Effector memory CD8-positive, alpha-beta T cell (primary cell): ENCODE results near the gene BCL7A.
"Not testable (repeated sequence)": the region's sequence is repeated elsewhere in the genome, so short reads cannot be mapped to it uniquely, and the experiment has no call there.

Source experiments
- ATAC-seq: fragments of 150-1000 bp; cut with Tn5 transposase; replicated peaks from 2 replicates; pipeline ENCODE4 v1.10.0; 2021; ENCODE audit warnings: mild to moderate bottlenecking, moderate library complexity
- DNase-seq, 3 experiments: peaks; one replicate each; pipeline ENCODE4 v3.0.0; 2021
- H3K27ac Mint-ChIP-seq, 2 donors: one replicate each; pipeline ENCODE4 v1.8.0; 2022; ENCODE audit warnings: mild to moderate bottlenecking in 2 of 2, mixed read lengths in 2 of 2, moderate library complexity in 2 of 2
- H3K27me3 Mint-ChIP-seq, 2 donors: one replicate each; pipeline ENCODE4 v1.8.0; 2022; ENCODE audit warnings: mixed read lengths in 2 of 2
- H3K36me3 Mint-ChIP-seq: one replicate; pipeline ENCODE4 v1.8.0; 2022; ENCODE audit warnings: mild to moderate bottlenecking, moderate library complexity, mixed read lengths; ENCODE audit not compliant: insufficient read depth
- H3K4me1 Mint-ChIP-seq, 2 donors: one replicate each; pipeline ENCODE4 v1.8.0; 2022; ENCODE audit warnings: low read depth in 2 of 2, mixed read lengths in 2 of 2
- H3K4me3 Mint-ChIP-seq, 2 donors: one replicate each; pipeline ENCODE4 v1.8.0; 2022; ENCODE audit warnings: mild to moderate bottlenecking in 2 of 2, mixed read lengths in 2 of 2, moderate library complexity in 2 of 2
- H3K9me3 Mint-ChIP-seq, 2 donors: one replicate each; pipeline ENCODE4 v1.8.0; 2022; ENCODE audit warnings: mixed read lengths in 2 of 2
- total RNA-seq, 9 experiments: gene quantifications; one replicate each; lab custom pipeline; 2026; lab: John Stamatoyannopoulos, UW

BCL7A gene
- total RNA-seq, result 2.1 to 8.7 (median 4.2) reads per million in 9 experiments

DNA sequence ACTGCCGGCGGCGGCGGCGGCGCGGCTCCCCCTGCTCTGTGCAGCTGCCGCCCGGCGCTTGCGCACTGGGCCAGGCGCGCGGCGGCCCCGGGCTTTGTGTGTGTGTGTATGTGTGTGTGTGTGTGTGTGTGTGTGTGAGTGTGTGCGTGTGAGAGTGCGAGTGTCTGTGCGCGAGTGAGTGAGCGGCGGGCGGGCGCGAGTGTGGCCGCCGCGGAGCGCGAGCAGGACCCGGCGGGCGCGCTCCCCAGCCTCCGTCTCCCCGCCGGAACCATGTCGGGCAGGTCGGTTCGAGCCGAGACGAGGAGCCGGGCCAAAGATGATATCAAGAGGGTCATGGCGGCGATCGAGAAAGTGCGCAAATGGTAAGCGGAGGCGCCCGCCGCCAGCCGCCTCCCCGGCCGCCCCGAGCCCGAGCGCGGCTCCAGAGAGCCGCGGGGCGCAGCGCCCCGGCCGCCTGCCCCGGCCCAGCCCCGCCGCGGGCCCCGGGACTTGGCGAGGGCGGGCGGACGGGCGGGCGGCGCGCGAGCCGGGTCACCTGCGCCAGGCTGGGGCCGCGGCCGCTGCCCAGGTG is at the start of gene BCL7A:
BCL7A (plus strand) TSS at position 63 of the 571 bp plus-strand sequence; CDS start at position 271, 208 bp downstream.
- ATAC-seq, result peak; percentile 72
- H3K27ac Mint-ChIP-seq, result peak within 1 kb of the TSS in 1 of 2 donors; percentile 86
- peaks cover 0 to 5% of the 10 kb centered on the region in 2 donors for H3K4me1 Mint-ChIP-seq
- peak within 1 kb of the TSS; percentile 77 to 87 for H3K4me3 Mint-ChIP-seq
- H3K36me3 Mint-ChIP-seq, result peaks cover 11% of the 10 kb centered on the region
- peak in 1 of 3 experiments; percentile 30 for DNase-seq
- H3K27me3 Mint-ChIP-seq, result peaks cover 6 to 30% of the 10 kb centered on the region in 2 donors
- H3K9me3 Mint-ChIP-seq, result no peaks in the 10 kb centered on the region

DNA sequence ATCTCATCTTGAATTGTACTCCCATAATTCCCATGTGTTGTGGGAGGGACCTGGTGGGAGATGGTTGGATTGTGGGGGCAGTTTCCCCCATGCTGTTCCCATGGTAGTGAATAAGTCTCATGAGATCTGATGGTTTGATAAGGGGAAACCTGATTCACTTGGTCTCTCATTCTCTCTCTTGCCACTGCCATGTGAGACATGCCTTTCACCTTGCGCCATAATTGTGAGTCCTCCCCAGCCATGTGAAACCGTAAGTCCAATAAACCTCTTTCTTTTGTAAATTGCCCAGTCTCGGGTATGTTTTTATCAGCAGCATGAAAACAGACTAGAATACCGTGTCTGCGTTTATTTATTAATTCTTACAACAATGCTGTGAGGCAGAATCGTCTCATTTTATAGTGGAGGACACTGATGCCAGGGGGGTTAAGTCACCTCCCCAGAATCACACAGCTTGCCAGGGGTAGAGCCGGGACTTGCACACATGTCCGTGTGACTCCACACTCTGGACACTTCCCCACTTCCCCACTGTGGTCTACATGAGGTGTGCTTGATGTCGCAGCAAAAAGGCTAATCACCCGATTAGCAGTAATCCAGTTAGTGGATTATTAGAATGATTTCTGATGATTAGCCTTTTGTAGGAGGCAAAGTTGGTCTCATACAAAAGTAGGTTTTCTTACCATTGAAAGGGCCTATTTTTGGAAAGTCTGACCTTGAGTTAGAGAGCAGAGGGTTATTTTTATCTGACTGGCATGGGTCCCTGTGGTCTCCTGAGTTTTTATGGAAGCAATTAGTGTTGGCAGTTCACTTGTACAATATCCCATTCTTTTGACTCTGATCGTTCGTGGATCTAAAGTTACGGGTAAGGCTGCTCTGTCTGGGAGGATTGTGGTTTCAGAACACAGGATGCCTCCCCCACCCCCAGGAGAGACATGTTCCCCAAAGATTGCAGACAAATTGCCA is 47.4 kb upstream of the BCL7A start:
- ATAC-seq, result no peak
- no peak overlapping the region for H3K4me3 Mint-ChIP-seq
- no peaks in the 10 kb centered on the region for H3K4me1 Mint-ChIP-seq
- no peak for DNase-seq
- peaks cover 0 to 24% of the 10 kb centered on the region in 2 donors for H3K27me3 Mint-ChIP-seq
- no peak overlapping the region for H3K27ac Mint-ChIP-seq
- peaks cover 0 to 1% of the 10 kb centered on the region in 2 donors for H3K9me3 Mint-ChIP-seq
- no peaks in the 10 kb centered on the region for H3K36me3 Mint-ChIP-seq

DNA sequence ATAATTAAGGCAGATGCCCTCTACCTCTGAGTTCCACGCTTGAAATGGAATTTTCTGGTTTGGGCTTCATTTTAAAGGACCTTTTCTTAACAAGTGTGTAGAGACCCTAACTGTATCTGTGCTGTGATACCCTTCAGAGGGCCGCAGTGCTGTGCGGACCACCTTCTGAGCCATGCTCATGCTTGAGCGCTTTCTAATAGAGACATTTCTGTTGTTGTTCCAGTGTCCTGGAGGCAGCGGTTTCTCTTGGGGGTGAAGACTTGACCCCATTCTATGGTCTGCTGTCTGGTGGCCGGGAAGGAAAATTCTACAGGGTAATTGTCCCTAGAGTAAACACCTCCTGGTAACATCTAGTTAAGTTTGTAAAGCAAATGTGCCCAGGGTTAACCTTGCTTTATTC is 46.7 kb upstream of the BCL7A start:
- Mint-ChIP-seq H3K36me3 (no peaks in the 10 kb centered on the region), H3K27ac (no peak overlapping the region), H3K27me3 (peaks cover 0 to 24% of the 10 kb centered on the region in 2 donors), H3K4me3 (no peak overlapping the region), H3K9me3 (peaks cover 0 to 1% of the 10 kb centered on the region in 2 donors), H3K4me1 (no peaks in the 10 kb centered on the region)
- ATAC-seq (no peak), DNase-seq (no peak)

DNA sequence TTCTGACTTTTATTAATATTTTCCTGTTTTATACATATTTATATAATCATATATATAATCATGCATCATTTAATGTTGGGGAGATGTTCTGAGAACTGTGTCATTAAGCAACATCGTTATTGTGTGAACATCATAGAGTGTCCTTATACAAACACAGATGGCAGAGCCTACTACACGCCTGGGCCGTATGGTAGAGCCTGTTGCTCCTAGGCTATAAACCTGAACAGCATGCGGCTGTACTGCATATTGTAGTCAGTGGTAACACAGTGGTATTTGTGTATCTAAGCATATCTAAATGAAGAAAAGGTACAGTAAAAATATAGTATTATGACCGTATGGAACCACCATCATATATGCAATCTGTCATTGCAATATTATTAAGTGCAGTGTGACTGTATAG is 44.7 kb upstream of the BCL7A start:
- Mint-ChIP-seq H3K4me3 (no peak overlapping the region), H3K27ac (no peak overlapping the region)
- ATAC-seq, result no peak

DNA sequence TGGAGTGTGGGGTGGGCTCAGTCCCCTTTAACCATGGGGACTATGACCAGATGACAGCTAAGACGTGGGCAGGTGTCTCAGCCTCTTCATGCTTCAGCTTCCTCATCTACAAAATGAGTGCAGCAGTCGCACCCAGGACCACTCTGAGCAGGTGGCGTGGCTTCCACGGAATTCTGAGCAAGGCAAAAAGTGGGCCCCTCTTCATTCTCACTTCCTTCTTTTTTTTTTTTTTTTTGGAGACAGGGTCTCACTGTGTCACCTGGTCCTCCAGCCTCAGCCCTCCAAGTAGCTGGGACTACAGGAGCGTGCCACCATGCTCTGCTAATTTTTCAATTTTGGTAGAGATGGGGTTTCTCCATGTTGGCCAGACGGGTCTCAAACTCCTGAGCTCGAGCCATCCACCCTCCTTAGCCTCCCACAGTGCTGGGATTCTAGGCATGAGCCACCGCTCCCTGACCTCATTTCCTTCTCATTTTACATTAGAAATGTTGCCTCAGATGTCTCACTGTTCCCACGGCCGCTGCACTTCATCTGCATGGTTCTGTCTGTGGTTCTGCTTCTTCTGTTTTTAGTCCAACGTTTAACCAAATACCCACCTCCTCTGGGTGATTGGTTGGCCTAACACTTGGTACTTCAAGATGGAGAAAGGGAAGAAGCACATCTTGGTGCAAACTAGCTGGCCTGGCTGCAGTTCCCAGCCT is 41.3 kb upstream of the BCL7A start:
- Mint-ChIP-seq H3K27me3 (peaks cover 0 to 11% of the 10 kb centered on the region in 2 donors), H3K4me3 (no peak overlapping the region), H3K27ac (no peak overlapping the region), H3K9me3 (no peaks in the 10 kb centered on the region), H3K36me3 (no peaks in the 10 kb centered on the region), H3K4me1 (no peaks in the 10 kb centered on the region)
- ATAC-seq, result peak; percentile 36
- DNase-seq, result no peak

More for the DNA sequence above, 44.7 kb upstream of the BCL7A start:
- Mint-ChIP-seq H3K4me1 (no peaks in the 10 kb centered on the region), H3K36me3 (no peaks in the 10 kb centered on the region), H3K9me3 (peaks cover 0 to 1% of the 10 kb centered on the region in 2 donors), H3K27me3 (peaks cover 0 to 24% of the 10 kb centered on the region in 2 donors)
- DNase-seq, result no peak

DNA sequence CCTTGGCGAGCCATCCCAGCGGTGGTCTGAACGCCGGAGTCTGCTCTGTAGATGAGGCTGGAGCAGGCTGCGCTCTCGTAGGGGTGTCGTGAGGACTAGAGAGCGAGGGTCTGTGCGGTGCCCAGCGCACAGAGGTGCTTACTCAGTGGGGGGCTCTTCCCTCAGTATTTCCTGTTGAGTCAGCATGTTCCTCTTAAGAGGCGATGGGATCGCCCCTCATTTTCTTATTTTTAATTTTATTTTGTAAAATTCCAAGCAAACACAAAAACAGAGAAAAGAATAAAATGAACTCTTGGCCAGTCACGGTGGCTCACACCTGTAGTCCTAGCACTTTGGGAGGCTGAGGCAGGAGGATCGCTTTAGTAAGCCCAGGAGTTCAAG is 40.8 kb upstream of the BCL7A start:
- no peak for DNase-seq

DNA sequence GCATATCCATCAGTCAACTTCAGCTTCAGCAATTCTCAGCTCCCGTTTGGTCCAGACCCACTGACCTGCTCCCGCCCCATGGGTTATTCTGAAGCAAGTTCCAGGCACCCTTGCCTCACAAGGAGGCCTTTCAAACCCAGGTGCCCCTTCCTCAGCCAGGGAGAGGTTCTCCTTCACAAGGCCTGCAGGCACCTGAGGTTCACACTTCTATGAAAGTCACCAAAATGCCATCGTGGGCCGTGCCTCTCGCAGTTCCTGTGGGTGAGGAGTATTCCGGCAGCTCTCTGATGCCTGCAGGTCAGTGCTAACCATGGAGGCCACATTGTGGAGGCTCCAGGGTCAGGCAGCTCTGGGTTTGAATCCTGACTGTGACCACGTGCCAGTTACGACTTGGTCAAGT is 40.2 kb upstream of the BCL7A start:
- Mint-ChIP-seq H3K36me3 (no peaks in the 10 kb centered on the region), H3K27me3 (no peaks in the 10 kb centered on the region), H3K27ac (no peak overlapping the region), H3K4me3 (no peak overlapping the region), H3K4me1 (no peaks in the 10 kb centered on the region), H3K9me3 (no peaks in the 10 kb centered on the region)
- no peak for DNase-seq
- no peak for ATAC-seq

More for the DNA sequence above, 40.8 kb upstream of the BCL7A start:
- ATAC-seq, result no peak
- peaks cover 0 to 5% of the 10 kb centered on the region in 2 donors for H3K27me3 Mint-ChIP-seq
- no peaks in the 10 kb centered on the region for H3K36me3 Mint-ChIP-seq
- H3K9me3 Mint-ChIP-seq, result no peaks in the 10 kb centered on the region
- H3K27ac Mint-ChIP-seq, result no peak overlapping the region
- no peak overlapping the region for H3K4me3 Mint-ChIP-seq
- H3K4me1 Mint-ChIP-seq, result no peaks in the 10 kb centered on the region

DNA sequence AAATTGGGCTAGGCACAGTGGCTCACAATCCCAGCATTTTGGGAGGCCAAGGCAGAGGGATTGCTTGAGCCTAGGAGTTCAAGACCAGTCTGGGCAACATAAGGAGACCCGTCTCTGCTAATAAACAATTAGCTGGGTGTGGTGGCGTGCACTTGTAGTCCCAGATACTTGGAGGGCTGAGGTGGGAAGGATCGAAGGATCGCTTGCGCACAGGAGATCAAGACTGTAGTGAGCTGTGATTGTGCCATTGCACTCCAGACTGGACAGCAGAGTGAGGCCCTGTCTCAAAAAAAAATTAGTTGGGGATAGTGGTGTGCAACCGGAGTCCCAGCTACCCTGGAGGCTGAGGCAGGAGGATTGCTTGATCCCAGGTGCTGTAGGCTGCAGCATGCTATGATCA is 38.7 kb upstream of the BCL7A start:
- H3K36me3 Mint-ChIP-seq, result peaks cover 2% of the 10 kb centered on the region
- no peaks in the 10 kb centered on the region for H3K4me1 Mint-ChIP-seq
- H3K9me3 Mint-ChIP-seq, result no peaks in the 10 kb centered on the region
- H3K4me3 Mint-ChIP-seq, result no peak overlapping the region
- no peak overlapping the region for H3K27ac Mint-ChIP-seq
- H3K27me3 Mint-ChIP-seq, result no peaks in the 10 kb centered on the region
- ATAC-seq (no peak), DNase-seq (no peak)

DNA sequence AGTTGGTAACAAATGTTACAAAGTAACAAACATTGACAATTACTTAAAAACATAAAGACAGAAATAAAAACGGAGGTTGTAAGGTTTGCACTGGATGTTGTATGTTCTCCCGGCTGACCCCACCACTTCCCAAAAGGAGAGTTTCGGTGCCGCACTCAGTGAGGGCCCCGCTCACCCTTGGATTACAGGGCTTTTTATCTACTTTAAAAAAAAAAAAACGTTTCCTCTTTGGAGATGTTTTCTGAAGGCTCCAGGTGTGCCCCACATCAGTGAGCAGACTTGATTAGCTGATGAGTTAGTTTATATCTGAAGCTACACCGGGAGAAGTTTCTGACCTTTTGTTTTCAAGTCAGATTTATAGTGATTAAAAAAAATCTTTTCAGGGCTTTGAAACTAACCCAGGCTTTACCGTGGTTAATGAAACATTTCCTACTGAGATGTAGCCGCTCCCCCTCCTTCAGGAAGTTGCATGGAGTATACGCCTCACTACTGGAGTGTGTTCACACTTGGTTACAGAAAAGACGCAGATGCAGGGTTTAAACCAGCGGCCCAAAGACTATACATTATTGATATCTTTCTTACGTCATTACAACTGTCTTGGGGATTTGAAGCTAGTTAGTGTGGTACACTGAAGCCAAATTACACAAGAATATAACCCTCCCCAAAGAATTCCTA is 38.0 kb upstream of the BCL7A start:
- no peaks in the 10 kb centered on the region for H3K27me3 Mint-ChIP-seq
- ATAC-seq (no peak), DNase-seq (no peak)
- H3K4me3 Mint-ChIP-seq, result no peak overlapping the region
- peaks cover 2% of the 10 kb centered on the region for H3K36me3 Mint-ChIP-seq
- H3K27ac Mint-ChIP-seq, result no peak overlapping the region
- H3K4me1 Mint-ChIP-seq, result no peaks in the 10 kb centered on the region
- no peaks in the 10 kb centered on the region for H3K9me3 Mint-ChIP-seq

DNA sequence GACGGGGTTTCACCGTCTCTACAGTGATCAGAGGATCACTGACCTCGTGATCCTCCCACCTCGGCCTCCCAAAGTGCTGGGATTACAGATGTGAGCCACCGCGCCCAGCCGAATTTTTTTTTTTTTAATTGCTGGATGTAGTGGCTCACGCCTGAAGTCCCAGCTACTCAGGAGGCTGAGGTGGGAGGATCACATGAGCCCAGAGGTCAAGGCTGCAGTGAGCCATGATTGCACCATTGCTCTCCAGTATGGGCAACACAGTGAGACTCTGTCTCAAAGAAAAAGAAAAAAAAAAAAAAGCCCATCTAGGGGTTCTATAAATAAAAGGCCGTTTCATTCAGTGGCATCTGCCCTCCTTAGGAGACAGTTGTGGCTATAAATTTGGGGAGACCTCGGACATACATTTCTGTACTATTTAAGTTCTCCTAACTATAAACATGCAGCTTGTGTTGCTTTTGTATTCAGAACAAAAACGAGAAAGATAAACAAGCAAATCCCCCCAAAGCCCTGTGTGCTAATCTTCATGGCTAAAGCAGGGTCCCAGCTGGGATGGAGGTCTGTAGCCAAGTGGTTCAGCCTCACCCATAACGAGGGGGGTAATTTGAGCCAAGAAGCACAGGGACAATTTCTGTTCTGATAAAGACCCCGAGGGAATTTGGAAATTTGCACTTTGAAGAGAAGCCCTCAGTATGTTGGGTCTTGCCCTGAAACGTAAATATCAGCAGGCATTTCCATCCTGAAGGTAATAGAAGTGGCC is 35.0 kb upstream of the BCL7A start:
- Mint-ChIP-seq H3K27me3 (no peaks in the 10 kb centered on the region), H3K4me3 (no peak overlapping the region), H3K27ac (no peak overlapping the region), H3K36me3 (peaks cover 2% of the 10 kb centered on the region), H3K9me3 (no peaks in the 10 kb centered on the region), H3K4me1 (no peaks in the 10 kb centered on the region)
- ATAC-seq (no peak), DNase-seq (no peak)

DNA sequence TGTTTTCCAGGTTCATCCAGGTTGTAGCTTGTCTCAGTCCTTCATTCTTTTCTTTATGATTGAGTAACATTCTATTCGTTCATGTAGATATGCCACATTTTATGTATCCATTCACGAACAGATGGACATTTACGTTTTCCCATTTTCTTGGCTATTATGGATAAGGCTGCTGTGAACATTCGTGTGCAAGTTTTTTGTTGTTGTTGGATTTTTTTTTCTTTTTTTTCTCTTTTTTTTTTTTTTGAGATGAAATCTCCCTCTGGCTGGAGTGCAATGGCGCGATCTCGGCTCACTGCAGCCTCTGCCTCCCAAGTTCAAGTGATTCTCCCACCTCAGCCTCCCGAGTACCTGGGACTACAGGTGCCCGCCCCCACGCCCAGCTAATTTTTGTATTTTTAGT is 33.2 kb upstream of the BCL7A start:
- H3K4me1 Mint-ChIP-seq, H3K9me3 Mint-ChIP-seq, ATAC-seq, DNase-seq, H3K27ac Mint-ChIP-seq, H3K4me3 Mint-ChIP-seq, H3K36me3 Mint-ChIP-seq, H3K27me3 Mint-ChIP-seq: not testable (repeated sequence)

DNA sequence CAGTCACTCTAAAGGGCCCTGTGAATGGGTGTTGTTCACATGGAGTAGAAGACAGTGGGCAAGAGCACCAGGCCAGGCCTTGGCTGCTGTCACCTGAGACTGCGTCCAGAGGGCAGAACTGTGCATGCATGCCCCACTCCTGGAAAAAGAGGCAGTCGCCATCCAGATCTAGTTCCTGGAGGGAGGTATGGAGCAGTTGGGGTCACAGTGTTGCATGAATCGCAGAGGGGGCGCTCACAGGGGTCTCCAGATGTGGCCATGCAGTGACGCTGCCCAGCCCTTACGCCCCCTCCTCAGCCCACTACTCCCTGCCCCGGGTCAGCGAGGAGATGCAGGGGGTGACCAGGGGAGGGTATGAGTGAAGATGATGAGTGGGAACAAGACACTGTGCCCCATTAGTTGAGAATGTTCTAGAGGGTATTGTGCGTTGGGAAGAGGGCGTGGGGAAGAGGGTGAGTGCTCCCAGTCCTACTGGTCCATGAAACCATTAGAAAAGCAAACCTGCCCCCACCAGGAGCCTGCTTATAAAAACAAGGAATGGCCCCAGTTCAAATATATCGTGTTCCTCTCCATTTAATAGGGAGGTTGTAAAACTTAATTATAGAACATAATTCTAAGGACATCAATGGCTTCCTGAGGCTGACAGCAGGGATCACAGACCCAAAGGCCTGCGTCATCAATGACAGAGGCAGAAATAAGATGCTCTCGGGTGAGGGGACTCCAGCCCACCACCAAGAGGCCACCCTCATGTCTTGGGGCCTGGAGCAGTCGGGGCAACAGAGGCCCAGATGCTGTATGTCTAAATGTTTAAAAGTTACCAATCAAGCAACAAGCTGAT is 32.2 kb upstream of the BCL7A start:
- Mint-ChIP-seq H3K27me3 (no peaks in the 10 kb centered on the region), H3K4me1 (peaks cover 0 to 4% of the 10 kb centered on the region in 2 donors), H3K27ac (no peak overlapping the region), H3K4me3 (no peak overlapping the region), H3K36me3 (peaks cover 2% of the 10 kb centered on the region), H3K9me3 (no peaks in the 10 kb centered on the region)
- no peak for ATAC-seq
- no peak for DNase-seq
